Activated CD4-positive, alpha-beta T cell treated with anti-CD3 and anti-CD28 coated beads for 24 hours (primary cell): ENCODE results near the gene HCN4.

Experiments used
- DNase-seq, 2 donors: peaks; one replicate each; pipeline ENCODE4 v3.0.0-alpha.2; 2020; ENCODE audit warnings: low read depth in 2 of 2

The HCN4 gene

GRCh38 chr15:73380661-73381060 lies 11.9 kb upstream of the HCN4 start:
- no peak for DNase-seq

GRCh38 chr15:73378089-73378488 lies 9.3 kb upstream of the HCN4 start:
- DNase-seq, result no peak

- DNase-seq, result no peak
These were observed 7.1 kb upstream of the HCN4 start for GRCh38 chr15:73375755-73376305.

GRCh38 chr15:73375012-73375411 lies 6.3 kb upstream of the HCN4 start:
- no peak for DNase-seq

GRCh38 chr15:73374604-73375003 lies 5.8 kb upstream of the HCN4 start:
- DNase-seq, result no peak

GRCh38 chr15:73373221-73373620 lies 4.5 kb upstream of the HCN4 start:
- no peak for DNase-seq

- DNase-seq, result no peak
These were observed 3.1 kb upstream of the HCN4 start for GRCh38 chr15:73371812-73372211.

GRCh38 chr15:73370151-73370550 lies 1.4 kb upstream of the HCN4 start:
- no peak for DNase-seq

GRCh38 chr15:73369154-73369694 lies 466 bp upstream of the HCN4 start:
- DNase-seq, result no peak

GRCh38 chr15:73367624-73368300 lies 996 bp downstream of the HCN4 start:
- DNase-seq, result no peak

GRCh38 chr15:73366766-73367623 lies 1.8 kb downstream of the HCN4 start:
- DNase-seq, result no peak

- no peak for DNase-seq
These were observed 4.7 kb downstream of the HCN4 start for GRCh38 chr15:73364070-73364469.

GRCh38 chr15:73362900-73363299 lies 5.9 kb downstream of the HCN4 start:
- DNase-seq, result no peak

- no peak for DNase-seq
These were observed 7.4 kb downstream of the HCN4 start for GRCh38 chr15:73361337-73361736.

- DNase-seq, result no peak
These were observed 9.1 kb downstream of the HCN4 start for GRCh38 chr15:73359651-73360050.

GRCh38 chr15:73357999-73358665 lies 10.6 kb downstream of the HCN4 start:
- DNase-seq, result no peak

- DNase-seq, result no peak
These were observed 13.0 kb downstream of the HCN4 start for GRCh38 chr15:73355612-73356265.

- DNase-seq, result no peak
These were observed 14.5 kb downstream of the HCN4 start for GRCh38 chr15:73354241-73354640.

GRCh38 chr15:73353734-73354133 lies 15.0 kb downstream of the HCN4 start:
- DNase-seq, result no peak

GRCh38 chr15:73352082-73352481 lies 16.7 kb downstream of the HCN4 start:
- no peak for DNase-seq

- DNase-seq, result no peak
These were observed 19.6 kb downstream of the HCN4 start for GRCh38 chr15:73349191-73349590.
